Erythroblast (primary cell): ENCODE measurements around the gene RAB33A.

Experiments
- GATA1 ChIP-seq: IDR thresholded peaks from 2 replicates; pipeline ENCODE4 v1.6.1; 2011; ENCODE audit warnings: low read depth, mild to moderate bottlenecking, control low read depth, low read length, moderate library complexity
- POLR2A ChIP-seq: IDR thresholded peaks from 2 replicates; pipeline ENCODE4 v1.6.1; 2011; ENCODE audit warnings: mild to moderate bottlenecking, low read length

- peak; percentile 49 for TF ChIP-seq POLR2A
- TF ChIP-seq GATA1 = no peak
Measured at GRCh38 chrX:130173190-130173895, 1.6 kb downstream of the RAB33A start.
